ENCODE data around the gene MCUR1. TPM values are rescaled to one million over a fixed set of nuclear protein-coding genes. Genes with fewer than 3 reads are reported as not detected.

The MCUR1 gene
- total and polyA plus RNA-seq, 2 of the 13 experiments (the other 11 are each of a cell fraction or from before 2014, with no cell fraction given), result 8.0 to 29.6 TPM

- TF ChIP-seq ZSCAN25 (CRISPR knock-in tag; IDR thresholded peaks at IDR 0.05) (no peak; the same call in 1 of the 2 replicates), KMT2A (CRISPR knock-in tag; IDR thresholded peaks at IDR 0.05) (peak; percentile 29), IKZF5 (CRISPR knock-in tag; IDR thresholded peaks at IDR 0.05) (no peak), SMARCE1 (IDR thresholded peaks at IDR 0.05; ENCODE audit: borderline replicate concordance) (no peak), ZNF841 (CRISPR knock-in tag; IDR thresholded peaks at IDR 0.05; ENCODE audit: borderline replicate concordance) (0 out of 2 replicates have a peak, but pooled peaks have one; percentile 87), ZNF570 (CRISPR knock-in tag; IDR thresholded peaks at IDR 0.05; ENCODE audit: borderline replicate concordance) (peak; percentile 68; the same call in 1 of the 2 replicates), ZNF264 (CRISPR knock-in tag; IDR thresholded peaks at IDR 0.05) (peak; percentile 45), RFXAP (CRISPR knock-in tag; IDR thresholded peaks at IDR 0.05; ENCODE audit: borderline replicate concordance) (peak; percentile 76; the same call in 1 of the 2 replicates), ZNF660 (CRISPR knock-in tag; IDR thresholded peaks at IDR 0.05; ENCODE audit: borderline replicate concordance, low read depth) (no peak), IRF2 (CRISPR knock-in tag; IDR thresholded peaks at IDR 0.05) (no peak; the same call in 1 of the 2 replicates), CEBPB (IDR thresholded peaks at IDR 0.05; ENCODE audit: borderline replicate concordance, low read depth, low read length) (no peak), ZNF10 (CRISPR knock-in tag; IDR thresholded peaks at IDR 0.05; ENCODE audit: borderline replicate concordance, low read depth) (no peak), SP4 (CRISPR knock-in tag; IDR thresholded peaks at IDR 0.05) (peak; percentile 90), ZNF558 (CRISPR knock-in tag; IDR thresholded peaks at IDR 0.05; ENCODE audit: borderline replicate concordance) (peak; percentile 64; the same call in 1 of the 2 replicates), MAFG (CRISPR knock-in tag; IDR thresholded peaks at IDR 0.05) (no peak), SCMH1 (CRISPR knock-in tag; IDR thresholded peaks at IDR 0.05; ENCODE audit: borderline replicate concordance) (no peak), ZNF549 (CRISPR knock-in tag; IDR thresholded peaks at IDR 0.05) (peak; percentile 81; the same call in 1 of the 2 replicates), ARNT (IDR thresholded peaks at IDR 0.05) (no peak), IKZF4 (CRISPR knock-in tag; IDR thresholded peaks at IDR 0.05; ENCODE audit: borderline replicate concordance, low read depth, not compliant biosample characterization) (peak; percentile 98), NFE2 (CRISPR knock-in tag; IDR thresholded peaks at IDR 0.05) (no peak), BHLHE40 (IDR thresholded peaks at IDR 0.05; ENCODE audit: low read length) (peak; percentile 96), MTA3 (CRISPR knock-in tag; IDR thresholded peaks at IDR 0.05) (no peak)
- TF ChIP-seq, protein P1, sequence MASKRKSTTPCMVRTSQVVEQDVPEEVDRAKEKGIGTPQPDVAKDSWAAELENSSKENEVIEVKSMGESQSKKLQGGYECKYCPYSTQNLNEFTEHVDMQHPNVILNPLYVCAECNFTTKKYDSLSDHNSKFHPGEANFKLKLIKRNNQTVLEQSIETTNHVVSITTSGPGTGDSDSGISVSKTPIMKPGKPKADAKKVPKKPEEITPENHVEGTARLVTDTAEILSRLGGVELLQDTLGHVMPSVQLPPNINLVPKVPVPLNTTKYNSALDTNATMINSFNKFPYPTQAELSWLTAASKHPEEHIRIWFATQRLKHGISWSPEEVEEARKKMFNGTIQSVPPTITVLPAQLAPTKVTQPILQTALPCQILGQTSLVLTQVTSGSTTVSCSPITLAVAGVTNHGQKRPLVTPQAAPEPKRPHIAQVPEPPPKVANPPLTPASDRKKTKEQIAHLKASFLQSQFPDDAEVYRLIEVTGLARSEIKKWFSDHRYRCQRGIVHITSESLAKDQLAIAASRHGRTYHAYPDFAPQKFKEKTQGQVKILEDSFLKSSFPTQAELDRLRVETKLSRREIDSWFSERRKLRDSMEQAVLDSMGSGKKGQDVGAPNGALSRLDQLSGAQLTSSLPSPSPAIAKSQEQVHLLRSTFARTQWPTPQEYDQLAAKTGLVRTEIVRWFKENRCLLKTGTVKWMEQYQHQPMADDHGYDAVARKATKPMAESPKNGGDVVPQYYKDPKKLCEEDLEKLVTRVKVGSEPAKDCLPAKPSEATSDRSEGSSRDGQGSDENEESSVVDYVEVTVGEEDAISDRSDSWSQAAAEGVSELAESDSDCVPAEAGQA (IDR thresholded peaks at IDR 0.05; ENCODE audit: low read depth), result no peak; the same call in 1 of the 2 replicates
- TF ChIP-seq, protein P1 (CRISPR knock-in tag; IDR thresholded peaks at IDR 0.05; ENCODE audit: borderline replicate concordance), result peak; percentile 90
Measured at GRCh38 chr6:13814176-13814937, at the start of gene MCUR1 (continued).

Data from HepG2 (cell line).